ENCODE measurements around the gene PARD6G. TPM values are rescaled to one million over a fixed set of nuclear protein-coding genes. Genes with fewer than 3 reads are reported as not detected.

The PARD6G gene
- total RNA-seq, 2 donors from 2014 or later: 1.9 to 2.8 TPM

DNA sequence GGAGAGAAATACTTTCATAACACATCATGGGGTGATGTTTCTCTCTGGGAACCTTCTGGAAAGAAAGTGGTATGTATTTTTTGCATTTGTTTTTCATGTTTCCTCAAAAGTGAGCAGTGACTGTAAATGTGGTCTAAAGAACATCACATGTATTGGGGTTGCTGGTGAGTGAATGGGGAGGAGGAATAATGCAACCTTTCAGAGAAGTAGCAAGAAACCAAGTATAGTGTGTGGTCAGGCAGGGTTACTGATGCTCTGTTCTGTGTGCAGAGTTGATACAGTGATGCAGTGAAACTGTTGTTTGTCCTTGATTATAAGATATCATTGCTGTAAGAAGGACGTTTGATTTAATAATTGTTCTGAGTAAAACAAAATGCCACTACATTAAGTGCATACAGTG is 114.2 kb downstream of the PARD6G start:
- no peak for DNase-seq (ENCODE audit: low spot score)
- Histone ChIP-seq H3K4me3 (no peak overlapping the region), H3K36me3 (peaks cover 53% of the 10 kb centered on the region), H3K27ac (no peak overlapping the region), H3K4me1 (no peaks in the 10 kb centered on the region), H3K9me3 (no peaks in the 10 kb centered on the region), H3K27me3 (no peaks in the 10 kb centered on the region)
- TF ChIP-seq, protein P1, sequence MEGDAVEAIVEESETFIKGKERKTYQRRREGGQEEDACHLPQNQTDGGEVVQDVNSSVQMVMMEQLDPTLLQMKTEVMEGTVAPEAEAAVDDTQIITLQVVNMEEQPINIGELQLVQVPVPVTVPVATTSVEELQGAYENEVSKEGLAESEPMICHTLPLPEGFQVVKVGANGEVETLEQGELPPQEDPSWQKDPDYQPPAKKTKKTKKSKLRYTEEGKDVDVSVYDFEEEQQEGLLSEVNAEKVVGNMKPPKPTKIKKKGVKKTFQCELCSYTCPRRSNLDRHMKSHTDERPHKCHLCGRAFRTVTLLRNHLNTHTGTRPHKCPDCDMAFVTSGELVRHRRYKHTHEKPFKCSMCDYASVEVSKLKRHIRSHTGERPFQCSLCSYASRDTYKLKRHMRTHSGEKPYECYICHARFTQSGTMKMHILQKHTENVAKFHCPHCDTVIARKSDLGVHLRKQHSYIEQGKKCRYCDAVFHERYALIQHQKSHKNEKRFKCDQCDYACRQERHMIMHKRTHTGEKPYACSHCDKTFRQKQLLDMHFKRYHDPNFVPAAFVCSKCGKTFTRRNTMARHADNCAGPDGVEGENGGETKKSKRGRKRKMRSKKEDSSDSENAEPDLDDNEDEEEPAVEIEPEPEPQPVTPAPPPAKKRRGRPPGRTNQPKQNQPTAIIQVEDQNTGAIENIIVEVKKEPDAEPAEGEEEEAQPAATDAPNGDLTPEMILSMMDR (IDR thresholded peaks at IDR 0.05): no peak

DNA sequence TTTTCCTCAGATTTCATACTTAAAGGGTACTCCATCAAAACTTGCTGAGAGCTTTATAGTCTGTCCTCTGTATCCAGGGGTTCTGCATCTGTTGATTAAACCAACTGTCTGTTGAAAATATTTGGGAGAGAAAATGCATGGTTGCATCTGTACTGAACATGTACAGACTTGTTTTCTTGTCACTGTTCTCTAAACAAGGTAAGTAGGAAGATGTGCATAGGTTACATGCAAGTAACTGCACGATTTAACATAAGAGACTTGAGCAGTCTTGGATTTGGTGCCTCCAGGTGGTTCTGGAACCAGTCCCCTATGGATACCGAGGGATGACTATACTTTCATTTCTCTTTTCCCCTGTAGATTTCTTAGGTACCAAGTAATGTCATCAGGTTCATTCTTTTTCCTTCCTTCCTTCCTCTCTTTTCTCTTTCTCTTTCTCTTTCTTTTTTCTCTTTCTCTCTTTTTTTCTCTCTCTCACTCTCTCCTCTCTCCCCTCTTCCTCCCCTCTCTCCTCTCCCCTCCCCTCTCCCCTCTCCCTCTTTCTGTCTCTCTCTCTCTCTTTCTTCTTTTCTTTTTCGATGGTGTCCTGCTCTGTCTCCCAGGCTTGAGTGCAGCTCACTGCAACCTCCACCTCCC is 115.0 kb downstream of the PARD6G start:
- Histone ChIP-seq H3K4me1 (no peaks in the 10 kb centered on the region), H3K4me3 (no peak overlapping the region), H3K27me3 (no peaks in the 10 kb centered on the region), H3K36me3 (peaks cover 45% of the 10 kb centered on the region), H3K9me3 (no peaks in the 10 kb centered on the region), H3K27ac (no peak overlapping the region)
- DNase-seq (ENCODE audit: low spot score): no peak
- TF ChIP-seq, protein P1 (IDR thresholded peaks at IDR 0.05): no peak

DNA sequence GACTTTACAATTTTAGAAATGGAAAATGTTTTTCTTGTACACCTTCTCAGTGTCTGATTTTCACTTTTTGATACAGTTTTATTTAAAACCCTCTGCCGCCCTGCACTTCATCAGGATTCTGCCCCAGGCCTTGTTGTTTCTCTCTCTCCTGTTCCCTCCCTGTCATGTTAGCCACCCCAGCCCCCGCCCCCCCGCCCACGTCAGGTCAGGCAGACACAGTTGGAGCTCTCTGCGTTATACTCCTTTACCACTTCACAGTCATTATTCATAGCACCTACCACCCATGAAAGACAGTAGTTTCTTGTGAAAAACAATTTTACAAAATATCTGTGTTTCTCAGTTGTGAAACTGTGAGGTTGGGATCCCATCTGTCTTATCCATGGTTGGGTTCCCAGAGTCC is 116.8 kb downstream of the PARD6G start:
- TF ChIP-seq, protein P1 (IDR thresholded peaks at IDR 0.05): no peak
- no peaks in the 10 kb centered on the region for H3K27me3 ChIP-seq
- peaks cover 27% of the 10 kb centered on the region for H3K36me3 ChIP-seq
- no peak overlapping the region for H3K4me3 ChIP-seq
- no peaks in the 10 kb centered on the region for H3K4me1 ChIP-seq
- H3K9me3 ChIP-seq: no peaks in the 10 kb centered on the region
- no peak for DNase-seq (ENCODE audit: low spot score)
- no peak overlapping the region for H3K27ac ChIP-seq

DNA sequence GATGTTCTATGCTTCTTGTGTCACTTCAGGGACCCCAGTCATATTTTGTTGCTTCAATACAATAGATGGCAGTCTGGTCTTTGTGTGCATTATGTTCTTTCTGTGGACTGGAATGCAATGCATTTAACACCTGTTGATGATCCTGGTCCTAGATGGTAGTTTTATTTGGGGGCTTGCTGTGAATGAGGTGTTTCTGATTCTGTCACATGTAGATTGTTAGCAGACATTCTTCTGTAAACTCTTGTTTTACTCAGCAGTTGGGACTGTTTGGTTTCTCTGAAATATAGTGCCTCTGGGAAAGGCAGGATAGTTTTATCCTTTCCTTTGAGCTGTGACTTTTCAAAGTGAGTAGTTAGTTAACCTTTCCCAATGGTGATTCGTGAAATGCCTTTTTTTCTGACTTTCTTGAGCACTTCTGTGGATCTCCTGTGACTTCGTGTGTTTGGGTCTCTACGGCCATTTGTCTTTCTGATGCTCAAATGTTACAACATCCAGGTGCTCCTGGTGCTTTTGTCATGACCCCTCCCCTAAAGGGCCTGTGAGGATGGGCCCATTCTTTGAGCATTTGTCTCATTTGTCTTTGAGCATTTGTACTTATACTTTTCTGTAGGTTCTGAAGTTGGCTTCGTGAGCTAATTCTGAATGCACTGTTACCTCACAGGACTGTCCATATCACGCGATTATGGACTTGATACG is 117.5 kb downstream of the PARD6G start:
- no peaks in the 10 kb centered on the region for H3K4me1 ChIP-seq
- H3K27ac ChIP-seq: no peak overlapping the region
- H3K4me3 ChIP-seq: no peak overlapping the region
- DNase-seq (ENCODE audit: low spot score): no peak
- H3K27me3 ChIP-seq: no peaks in the 10 kb centered on the region
- TF ChIP-seq, protein P1 (IDR thresholded peaks at IDR 0.05): no peak
- H3K36me3 ChIP-seq: peaks cover 21% of the 10 kb centered on the region
- H3K9me3 ChIP-seq: no peaks in the 10 kb centered on the region

DNA sequence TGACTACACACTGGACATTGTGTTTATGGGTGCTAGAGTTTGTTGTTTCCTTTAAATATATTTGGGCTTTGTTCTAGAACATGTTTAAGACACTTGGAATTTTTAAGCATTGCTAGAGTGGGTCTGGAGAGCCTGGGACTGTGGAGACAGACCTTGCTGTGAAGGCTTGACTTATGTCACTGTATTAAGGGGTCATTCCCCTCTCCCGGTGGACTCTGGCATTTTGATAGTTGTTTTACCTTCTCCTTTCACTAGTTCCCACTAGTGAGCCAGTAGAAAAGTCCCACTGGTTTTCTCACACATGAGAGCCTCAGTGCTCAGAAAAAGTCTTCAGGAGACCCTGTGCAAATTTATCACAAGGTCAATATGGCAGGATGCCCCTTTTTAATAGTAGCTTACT is 119.7 kb downstream of the PARD6G start:
- H3K4me3 ChIP-seq: no peak overlapping the region
- H3K27ac ChIP-seq: no peak overlapping the region
- no peaks in the 10 kb centered on the region for H3K27me3 ChIP-seq
- H3K36me3 ChIP-seq: no peaks in the 10 kb centered on the region
- no peaks in the 10 kb centered on the region for H3K9me3 ChIP-seq
- TF ChIP-seq, protein P1 (IDR thresholded peaks at IDR 0.05): no peak
- H3K4me1 ChIP-seq: no peaks in the 10 kb centered on the region
- no peak for DNase-seq (ENCODE audit: low spot score)

Measured in right atrium auricular region (tissue), 2 donors.